ENCODE measurements around the gene BEND4.

DNA sequence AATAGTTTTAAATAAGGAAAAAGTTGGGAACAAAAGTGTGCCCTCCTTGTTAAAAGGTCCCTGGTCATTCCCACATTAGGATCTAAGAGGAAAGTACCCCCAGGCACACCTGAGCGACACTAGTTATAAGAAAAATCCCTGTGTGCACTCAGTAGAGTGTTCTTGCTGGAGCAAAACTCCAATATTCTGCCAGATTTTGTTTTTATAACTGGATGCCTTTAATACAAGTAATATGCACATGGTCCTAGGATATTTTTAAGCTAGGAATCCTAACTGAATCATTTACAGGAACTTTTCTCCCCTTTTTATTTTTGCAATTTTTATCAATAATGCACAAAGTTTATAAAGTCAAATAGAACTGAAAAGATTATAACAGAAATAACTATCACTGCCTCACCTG is 68.6 kb downstream of the BEND4 start:
- TF ChIP-seq, protein P1, sequence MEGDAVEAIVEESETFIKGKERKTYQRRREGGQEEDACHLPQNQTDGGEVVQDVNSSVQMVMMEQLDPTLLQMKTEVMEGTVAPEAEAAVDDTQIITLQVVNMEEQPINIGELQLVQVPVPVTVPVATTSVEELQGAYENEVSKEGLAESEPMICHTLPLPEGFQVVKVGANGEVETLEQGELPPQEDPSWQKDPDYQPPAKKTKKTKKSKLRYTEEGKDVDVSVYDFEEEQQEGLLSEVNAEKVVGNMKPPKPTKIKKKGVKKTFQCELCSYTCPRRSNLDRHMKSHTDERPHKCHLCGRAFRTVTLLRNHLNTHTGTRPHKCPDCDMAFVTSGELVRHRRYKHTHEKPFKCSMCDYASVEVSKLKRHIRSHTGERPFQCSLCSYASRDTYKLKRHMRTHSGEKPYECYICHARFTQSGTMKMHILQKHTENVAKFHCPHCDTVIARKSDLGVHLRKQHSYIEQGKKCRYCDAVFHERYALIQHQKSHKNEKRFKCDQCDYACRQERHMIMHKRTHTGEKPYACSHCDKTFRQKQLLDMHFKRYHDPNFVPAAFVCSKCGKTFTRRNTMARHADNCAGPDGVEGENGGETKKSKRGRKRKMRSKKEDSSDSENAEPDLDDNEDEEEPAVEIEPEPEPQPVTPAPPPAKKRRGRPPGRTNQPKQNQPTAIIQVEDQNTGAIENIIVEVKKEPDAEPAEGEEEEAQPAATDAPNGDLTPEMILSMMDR (IDR thresholded peaks at IDR 0.05; ENCODE audit: low read depth, low read length, poor library complexity, severe bottlenecking): no peak
- TF ChIP-seq EZH2phosphoT487 (IDR thresholded peaks at IDR 0.05; ENCODE audit: borderline replicate concordance, low read length): no peak

All from DOHH2 (cell line).